SU-DHL-6 (cell line): ENCODE measurements around the gene NUP62.
A peak's percentile ranks its signal among the peaks of the same experiment; 100 is the strongest.

ENCODE experiments used
- H2AFZ ChIP-seq: fragments of 200-600 bp; sonication (generic); 2 replicates; pipeline ENCODE4 v1.6.1; 2014; ENCODE audit warnings: low read depth, mild to moderate bottlenecking, moderate library complexity, mixed read lengths, antibody characterized with exemption, low read length; ENCODE audit not compliant: severe bottlenecking
- H3F3A ChIP-seq: fragments of 200-600 bp; shearing (Covaris generic); 2 replicates; pipeline ENCODE4 v1.6.0; 2016; ENCODE audit warnings: antibody characterized with exemption, mild to moderate bottlenecking; ENCODE audit not compliant: insufficient read depth
- H3K27ac ChIP-seq: fragments of 200-600 bp; sonication (generic); 2 replicates; pipeline ENCODE4 v1.5.1; 2016; ENCODE audit warnings: low read depth, mild to moderate bottlenecking, low read length, moderate library complexity, mixed read lengths
- H3K27me3 ChIP-seq: fragments of 200-600 bp; sonication (generic), shearing (Covaris generic); 2 replicates; pipeline ENCODE4 v1.6.0; 2014; ENCODE audit warnings: mild to moderate bottlenecking, low read length
- H3K36me3 ChIP-seq: fragments of 200-600 bp; sonication (generic); 2 replicates; pipeline ENCODE4 v1.6.1; 2014; ENCODE audit warnings: mild to moderate bottlenecking, low read length, mixed read lengths
- H3K4me2 ChIP-seq: fragments of 300-600, 200-600 bp; shearing (Covaris generic), sonication (generic); 2 replicates; pipeline ENCODE4 v1.6.0; 2014; ENCODE audit warnings: low read length, low read depth, mild to moderate bottlenecking; ENCODE audit not compliant: poor library complexity, severe bottlenecking
- H3K4me3 ChIP-seq: fragments of 200-600 bp; sonication (generic); 2 replicates; pipeline ENCODE4 v1.5.1; 2014; ENCODE audit warnings: antibody characterized with exemption, low read length, mild to moderate bottlenecking, mixed read lengths; ENCODE audit not compliant: insufficient read depth, poor library complexity, severe bottlenecking
- H3K79me2 ChIP-seq: fragments of 200-600 bp; sonication (generic); 2 replicates; pipeline ENCODE4 v1.6.1; 2014; ENCODE audit warnings: mild to moderate bottlenecking, low read length, moderate library complexity; ENCODE audit not compliant: insufficient read depth
- H3K9ac ChIP-seq: fragments of 200-600 bp; sonication (generic); 2 replicates; pipeline ENCODE4 v1.7.0; 2014; ENCODE audit warnings: mild to moderate bottlenecking, low read length
- H3K9me2 ChIP-seq: fragments of 200-600 bp; sonication (generic); replicated peaks from 2 replicates; pipeline ENCODE4 v1.6.1; 2014; ENCODE audit warnings: low read length; ENCODE audit not compliant: insufficient read depth
- H3K9me3 ChIP-seq: fragments of 200-600 bp; sonication (generic); 2 replicates; pipeline ENCODE4 v1.6.1; 2014; ENCODE audit warnings: low read length, mixed read lengths; ENCODE audit not compliant: insufficient read depth
- H4K20me1 ChIP-seq: fragments of 200-600 bp; sonication (generic); 2 replicates; pipeline ENCODE4 v1.6.1; 2014; ENCODE audit warnings: low read depth, mild to moderate bottlenecking, antibody characterized with exemption, low read length, moderate library complexity, mixed read lengths
- CTCF ChIP-seq: fragments of 200-600 bp; sonication (generic); IDR thresholded peaks from one replicate; pipeline ENCODE4 v1.5.1; 2017; ENCODE audit warnings: antibody characterized with exemption, mild to moderate bottlenecking, low read length, moderate library complexity; ENCODE audit not compliant: insufficient read depth, poor library complexity, severe bottlenecking
- EZH2phosphoT487 ChIP-seq: fragments of 200-600 bp; sonication (generic), shearing (Covaris generic); conservative IDR thresholded peaks from 2 replicates; pipeline ENCODE4 v1.6.1; 2018; ENCODE audit warnings: mild to moderate bottlenecking, antibody characterized with exemption, low read length, moderate library complexity, mixed read lengths

The NUP62 gene

GRCh38 chr19:49875857-49876421, 53.4 kb downstream of the NUP62 start:
- Histone ChIP-seq H3K9ac (peak overlapping the region; percentile 94), H3K27me3 (no peaks in the 10 kb centered on the region), H2AFZ (peak overlapping the region; percentile 50), H3K27ac (peak overlapping the region; percentile 79), H3K9me2 (no peaks in the 10 kb centered on the region), H3K4me3 (peak overlapping the region; percentile 80), H4K20me1 (no peaks in the 10 kb centered on the region), H3K36me3 (no peaks in the 10 kb centered on the region), H3K4me2 (peak overlapping the region; percentile 91), H3K79me2 (peaks cover 9% of the 10 kb centered on the region; the same call in 1 of the 2 replicates), H3F3A (no peaks in the 10 kb centered on the region), H3K9me3 (no peaks in the 10 kb centered on the region)
- TF ChIP-seq EZH2phosphoT487 (no peak), CTCF (no peak)

GRCh38 chr19:49875177-49875576, 54.1 kb downstream of the NUP62 start:
- Histone ChIP-seq H3K9ac (peak overlapping the region; percentile 94), H3K27ac (no peak overlapping the region), H3K4me2 (peak overlapping the region; percentile 91), H3K9me2 (no peaks in the 10 kb centered on the region), H3F3A (0 out of 2 replicates have a peak, but pooled peaks cover 5% of the 10 kb centered on the region), H3K36me3 (no peaks in the 10 kb centered on the region), H3K4me3 (peak overlapping the region; percentile 80), H3K79me2 (peaks cover 9% of the 10 kb centered on the region; the same call in 1 of the 2 replicates), H3K27me3 (no peaks in the 10 kb centered on the region), H3K9me3 (no peaks in the 10 kb centered on the region), H4K20me1 (no peaks in the 10 kb centered on the region), H2AFZ (no peak overlapping the region)
- TF ChIP-seq CTCF, result no peak
- no peak for TF ChIP-seq EZH2phosphoT487

- Histone ChIP-seq H3F3A (0 out of 2 replicates have a peak, but pooled peaks cover 6% of the 10 kb centered on the region), H3K36me3 (no peaks in the 10 kb centered on the region), H3K9me2 (no peaks in the 10 kb centered on the region), H3K27ac (no peak overlapping the region), H3K27me3 (no peaks in the 10 kb centered on the region), H2AFZ (no peak overlapping the region), H3K9me3 (no peaks in the 10 kb centered on the region), H3K79me2 (peaks cover 9% of the 10 kb centered on the region; the same call in 1 of the 2 replicates), H3K4me2 (peak overlapping the region; percentile 91), H4K20me1 (no peaks in the 10 kb centered on the region), H3K9ac (no peak overlapping the region; the same call in 1 of the 2 replicates), H3K4me3 (no peak overlapping the region)
- TF ChIP-seq EZH2phosphoT487 (no peak), CTCF (no peak)
Observed at GRCh38 chr19:49874503-49875157, 54.7 kb downstream of the NUP62 start.
